Stimulated activated CD8-positive, alpha-beta memory T cell treated with anti-CD3 and anti-CD28 coated beads, Interleukin-12 subunit alpha, Interleukin-12 subunit beta, amount 100 ng/mL, for 24 hours (primary cell): Measurements from ENCODE around the gene ARHGEF4.

Experiments
- DNase-seq: peaks from one replicate; pipeline ENCODE4 v3.0.0-alpha.2; 2020; ENCODE audit errors: extremely low read depth

ARHGEF4 gene, protein sequence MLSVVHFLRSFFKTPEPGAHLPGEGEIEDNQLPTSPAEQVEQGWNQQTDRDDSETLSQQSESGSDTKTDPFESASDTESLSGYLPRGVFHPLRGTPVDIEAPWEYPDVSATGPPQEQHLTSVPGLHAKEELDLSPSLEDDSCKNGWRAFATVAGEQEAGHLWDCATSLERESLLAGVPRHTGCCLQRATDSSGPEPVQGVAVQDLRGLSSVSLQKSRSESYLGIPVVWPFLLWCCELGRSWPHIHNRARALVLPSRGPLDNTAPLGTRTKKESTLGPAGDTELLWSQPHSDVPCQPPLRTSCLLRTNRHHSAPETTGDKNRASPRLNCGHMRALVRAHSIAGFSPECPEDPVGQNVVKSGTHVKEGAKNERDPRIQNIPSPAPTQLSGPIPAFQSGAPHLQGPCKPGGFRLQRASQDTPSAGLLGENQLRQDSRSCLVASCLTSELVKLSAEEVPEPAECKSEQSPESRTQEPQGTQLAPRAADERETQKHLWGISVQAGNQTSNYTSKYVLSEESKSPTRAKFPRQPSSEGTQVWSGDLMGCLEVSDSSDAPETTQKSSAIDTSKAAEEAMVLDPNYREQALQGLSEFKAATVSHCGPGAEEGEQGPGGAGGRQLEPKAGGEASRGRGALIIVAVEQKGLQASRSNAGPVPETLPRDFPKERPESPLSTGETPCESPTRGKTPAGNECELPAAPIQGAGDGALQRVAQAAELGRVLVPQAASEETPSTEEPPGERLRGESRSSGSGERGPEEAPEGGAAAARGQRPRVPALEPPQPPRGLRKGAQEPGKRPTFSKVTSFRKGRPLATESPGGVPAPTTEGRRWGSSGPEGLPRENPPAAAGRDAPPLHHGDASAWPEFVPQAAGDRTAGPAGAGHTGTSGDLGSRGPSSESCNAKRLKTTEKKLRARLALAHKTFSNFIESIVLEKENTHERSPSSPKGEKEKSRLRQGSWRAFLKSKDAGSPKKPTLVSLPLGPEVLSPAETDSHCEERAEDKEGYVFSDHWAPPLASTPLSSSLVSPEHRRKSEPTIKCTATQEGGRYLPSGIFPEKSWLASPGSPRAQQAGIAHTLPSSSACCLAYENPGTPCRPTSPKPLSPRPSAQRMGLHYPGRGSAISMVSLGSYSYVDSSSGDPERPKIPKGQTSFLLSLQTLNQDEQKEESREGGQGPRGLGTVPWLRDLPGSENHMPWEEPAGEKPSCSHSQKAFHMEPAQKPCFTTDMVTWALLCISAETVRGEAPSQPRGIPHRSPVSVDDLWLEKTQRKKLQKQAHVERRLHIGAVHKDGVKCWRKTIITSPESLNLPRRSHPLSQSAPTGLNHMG (N-terminal part only)

DNA sequence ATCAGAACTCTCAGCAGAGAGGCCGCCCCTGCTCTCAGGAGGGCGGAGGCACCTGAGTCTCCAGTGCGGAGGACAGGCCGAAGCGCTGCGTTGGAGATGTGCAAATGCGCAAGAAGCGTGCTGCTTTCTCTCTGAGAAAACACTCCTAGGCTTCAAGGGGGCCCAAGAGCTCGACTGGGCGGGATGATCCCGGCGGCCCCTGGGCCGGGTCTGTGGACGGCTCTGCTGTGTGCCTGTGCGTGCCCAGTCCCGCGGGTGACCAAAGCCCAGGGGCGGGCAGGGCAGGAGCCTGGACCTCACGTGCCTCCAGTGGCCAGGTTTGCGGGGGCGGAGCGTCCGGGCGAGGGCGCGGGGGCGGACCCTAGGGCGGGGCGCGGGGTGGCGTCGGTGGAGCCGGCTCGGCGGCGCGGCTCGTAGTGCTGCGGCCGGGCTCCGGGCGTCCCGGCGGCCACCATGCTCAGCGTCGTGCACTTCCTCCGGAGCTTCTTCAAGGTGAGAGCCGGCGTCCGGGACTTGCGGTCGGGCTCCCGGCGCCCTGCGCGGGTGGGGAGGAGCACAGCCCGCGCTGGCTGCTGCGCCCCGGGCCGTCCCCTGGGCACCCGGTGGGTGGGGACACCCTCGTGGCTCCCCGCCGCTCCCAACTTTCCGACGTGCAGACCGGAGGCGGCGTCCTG, at the start of gene ARHGEF4:
TSS of gene ARHGEF4 (plus strand) at position 414 of the 674 bp plus-strand sequence. CDS start at position 454, 40 bp downstream.
- no peak for DNase-seq

DNA sequence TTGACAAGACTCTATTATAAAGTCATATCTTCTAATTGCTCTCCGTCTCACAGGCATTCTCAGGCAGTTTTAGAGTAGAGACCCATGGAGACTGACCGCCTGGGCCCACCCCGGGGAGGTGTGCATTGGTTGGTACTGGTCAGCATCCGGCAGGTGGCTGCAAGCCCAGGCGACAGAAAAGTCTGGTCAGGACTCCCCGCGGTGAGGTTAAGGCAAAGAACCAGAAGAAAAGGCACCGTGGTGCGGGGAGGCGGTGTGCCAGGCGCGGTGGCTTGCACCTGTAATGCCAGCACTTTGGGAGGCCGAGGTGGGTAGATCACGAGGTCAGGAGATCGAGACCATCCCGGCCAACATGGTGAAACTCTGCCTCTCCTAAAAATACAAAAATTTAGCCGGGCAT, 48.9 kb upstream of the ARHGEF4 start:
- DNase-seq: no peak

DNA sequence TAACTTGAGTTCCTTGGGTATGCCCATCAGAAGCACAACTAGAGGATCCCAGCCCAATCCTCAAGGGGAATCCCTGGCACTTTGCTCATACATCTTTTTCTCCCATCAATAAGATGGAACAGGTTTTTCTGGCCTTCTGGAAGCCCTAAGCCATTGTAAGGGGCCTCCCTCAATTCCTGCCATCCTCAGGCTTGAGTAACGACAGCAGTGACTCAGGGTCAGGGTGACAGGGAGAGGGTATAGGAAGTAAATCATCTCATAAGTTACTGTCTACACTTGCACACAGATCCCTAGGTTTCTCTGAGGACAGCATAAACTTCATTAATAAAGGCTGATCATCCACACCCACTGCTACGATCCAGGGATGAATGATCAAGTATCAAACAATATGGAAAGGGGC, 46.4 kb upstream of the ARHGEF4 start:
- DNase-seq: no peak

DNA sequence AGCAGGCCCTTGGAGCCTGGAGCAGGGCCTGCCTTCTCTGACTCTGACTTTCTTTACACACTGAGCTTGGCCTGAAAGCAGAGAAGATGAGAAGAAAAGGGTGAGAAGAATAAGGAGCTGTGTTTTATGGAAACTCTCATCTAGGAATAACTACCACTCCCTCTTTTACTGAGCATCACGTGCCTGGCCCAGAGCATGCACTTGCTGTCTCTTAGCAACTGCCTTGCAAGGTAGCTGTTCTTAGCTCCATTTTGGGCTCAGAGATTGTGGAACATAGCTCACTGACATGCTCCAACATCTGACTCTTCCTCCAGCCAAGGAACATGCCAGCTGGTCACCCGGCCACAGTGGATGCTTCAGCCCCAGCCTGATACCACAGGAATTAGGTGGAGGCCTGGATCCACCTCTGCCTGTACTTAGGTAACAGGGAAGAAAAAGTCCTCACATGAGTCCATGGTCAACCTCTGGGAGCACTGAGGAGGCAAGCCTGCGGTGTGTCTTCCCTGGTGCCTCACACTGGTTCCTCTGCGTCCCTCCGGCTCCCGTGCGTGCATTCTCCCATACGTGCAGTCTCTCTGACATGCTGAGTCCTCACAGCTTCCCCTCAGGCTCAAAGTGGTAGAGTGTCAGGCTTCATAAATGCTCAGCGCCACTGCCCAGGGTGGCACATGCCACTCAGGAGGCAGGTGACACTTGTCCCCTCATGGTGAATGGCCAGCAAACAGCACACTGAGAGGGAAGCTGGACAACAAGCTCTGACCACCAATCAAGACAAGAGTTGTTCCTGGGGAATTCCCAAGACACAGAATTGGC, 45.7 kb upstream of the ARHGEF4 start:
- DNase-seq: no peak

DNA sequence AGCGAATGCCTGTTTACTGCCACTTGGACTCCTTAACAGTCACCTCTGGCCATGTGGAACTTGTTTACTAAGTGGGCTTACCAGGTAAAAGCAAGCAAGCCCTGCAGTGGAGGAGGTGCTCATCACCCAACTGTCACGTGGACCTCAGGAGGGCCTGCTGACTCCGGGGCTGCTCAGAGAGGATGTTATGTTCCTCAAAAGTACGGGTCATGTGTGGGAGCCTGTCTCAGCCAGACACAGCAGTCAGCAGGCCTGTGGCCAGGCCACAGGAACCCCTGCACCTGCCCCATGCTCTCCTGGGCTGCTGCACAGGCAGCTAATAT, 45.1 kb upstream of the ARHGEF4 start:
- DNase-seq: no peak

DNA sequence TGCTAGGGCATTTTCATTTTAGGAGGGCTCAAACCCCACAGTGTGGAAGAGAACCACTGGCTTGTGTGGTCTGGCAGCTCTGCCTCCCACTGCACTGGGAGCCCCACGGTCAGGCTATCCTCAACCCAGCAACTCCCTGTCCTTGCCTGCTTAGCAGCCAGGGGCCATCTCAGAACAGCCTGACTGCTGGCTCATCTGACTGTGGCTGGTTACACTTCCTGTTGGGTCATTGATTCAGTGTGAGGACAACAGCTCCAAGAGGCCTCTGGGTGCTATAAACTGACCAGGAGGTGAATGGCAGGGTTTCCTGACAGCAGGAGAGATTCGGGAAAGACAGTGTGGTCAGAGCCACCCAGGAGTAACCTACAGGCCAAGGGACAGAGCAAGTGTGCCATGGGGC, 41.3 kb upstream of the ARHGEF4 start:
- DNase-seq: no peak

DNA sequence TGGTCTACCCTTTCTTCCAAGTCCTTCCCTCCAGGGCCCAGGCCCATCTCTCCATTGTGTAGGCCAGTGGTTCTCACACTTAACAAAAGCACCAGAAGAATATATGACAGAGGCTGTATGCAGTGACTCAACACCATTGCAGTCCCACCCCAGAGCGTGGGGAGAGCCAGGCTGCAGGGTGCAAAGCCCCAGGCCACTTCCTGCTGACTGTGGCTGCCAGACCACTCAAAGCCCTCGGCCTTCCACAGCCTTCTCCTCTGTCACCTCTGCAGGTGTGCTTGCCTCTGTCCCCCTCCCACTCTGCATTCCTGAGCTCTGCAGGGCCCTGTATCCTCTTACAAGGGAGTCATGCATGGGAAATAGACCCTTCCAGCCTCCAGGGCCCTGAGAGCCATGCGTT, 40.4 kb upstream of the ARHGEF4 start:
- no peak for DNase-seq

DNA sequence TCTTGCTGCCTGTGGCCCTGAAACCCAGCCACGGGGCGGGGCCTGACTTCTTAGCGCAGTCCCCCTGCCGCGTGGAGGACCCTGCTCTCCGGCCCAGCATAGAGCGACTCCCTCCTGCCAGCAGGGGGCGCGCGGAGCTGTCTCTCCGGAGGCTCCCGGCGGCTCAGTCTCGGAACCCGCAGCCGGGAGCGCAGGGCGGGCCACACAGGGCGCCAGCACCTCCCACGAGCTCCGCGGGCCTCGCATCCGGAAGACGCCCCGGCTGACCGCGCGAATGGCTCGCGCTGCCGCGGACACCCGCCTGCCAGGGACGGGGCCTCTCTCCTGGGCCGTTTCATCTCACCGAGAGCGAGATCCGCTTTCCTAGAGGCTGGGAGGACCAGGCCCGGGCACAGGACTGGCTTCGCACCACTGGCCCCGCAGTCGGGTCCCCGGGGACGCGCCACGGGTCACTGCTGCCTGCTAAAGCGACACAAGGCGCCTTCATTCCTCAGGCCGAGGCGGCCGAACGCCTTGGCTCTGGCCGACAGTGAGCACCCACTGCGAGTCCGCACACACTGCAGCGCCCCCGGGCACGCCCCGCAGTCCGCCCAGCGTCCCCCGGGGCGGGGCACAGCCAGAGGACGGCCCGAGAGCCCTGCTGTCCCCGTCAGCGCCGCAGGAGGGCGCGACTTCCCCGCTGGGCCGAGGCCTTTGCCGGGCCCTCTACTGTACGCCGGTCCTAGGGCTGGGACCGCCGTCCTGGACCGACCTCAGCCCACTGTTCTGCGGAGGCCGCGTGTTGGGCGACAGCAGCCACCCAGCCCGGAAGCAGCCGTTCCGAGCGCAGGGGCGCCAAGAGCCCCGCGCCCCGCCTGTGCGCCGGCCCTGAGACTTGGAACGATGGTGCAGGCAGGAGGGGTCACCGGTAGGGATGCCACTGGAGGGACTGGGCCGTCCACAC, 39.0 kb upstream of the ARHGEF4 start:
- peak; percentile 86 for DNase-seq

DNA sequence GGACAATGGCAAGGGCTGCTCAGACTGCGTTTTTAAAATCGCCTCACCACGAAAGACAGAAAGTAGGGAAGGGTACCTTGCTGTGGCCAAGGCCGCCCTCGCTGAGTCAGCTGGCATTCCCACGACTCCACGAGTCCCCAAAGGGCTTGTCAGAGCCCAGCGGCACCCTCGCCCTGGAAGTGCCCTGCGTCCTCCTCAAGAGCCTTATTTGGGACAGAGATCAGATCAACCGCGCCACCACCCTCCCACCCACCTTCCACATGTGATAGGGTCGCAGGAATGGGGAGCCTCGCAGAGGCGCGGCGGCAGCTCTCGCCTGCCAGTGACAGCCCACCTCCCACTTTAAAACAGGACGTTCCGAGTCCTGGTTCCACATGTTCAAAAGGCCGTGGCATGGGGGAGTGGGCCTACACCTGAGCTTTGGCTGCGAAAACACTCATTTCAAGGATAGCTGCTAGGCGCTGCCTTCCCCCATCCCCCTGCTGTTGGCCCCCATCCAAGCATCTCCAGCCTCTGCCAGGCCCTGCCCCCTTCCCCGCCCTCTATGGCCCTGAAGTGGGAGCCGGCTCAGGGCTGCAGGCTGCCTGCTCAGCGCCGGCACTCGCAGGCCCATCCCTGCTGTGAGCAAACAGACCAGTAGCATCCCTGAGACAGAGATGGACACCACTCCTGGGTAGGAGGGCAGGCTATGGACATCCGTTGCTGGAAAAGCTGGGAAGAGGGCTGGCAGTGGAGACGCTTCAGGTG, 38.1 kb upstream of the ARHGEF4 start:
- DNase-seq: no peak

DNA sequence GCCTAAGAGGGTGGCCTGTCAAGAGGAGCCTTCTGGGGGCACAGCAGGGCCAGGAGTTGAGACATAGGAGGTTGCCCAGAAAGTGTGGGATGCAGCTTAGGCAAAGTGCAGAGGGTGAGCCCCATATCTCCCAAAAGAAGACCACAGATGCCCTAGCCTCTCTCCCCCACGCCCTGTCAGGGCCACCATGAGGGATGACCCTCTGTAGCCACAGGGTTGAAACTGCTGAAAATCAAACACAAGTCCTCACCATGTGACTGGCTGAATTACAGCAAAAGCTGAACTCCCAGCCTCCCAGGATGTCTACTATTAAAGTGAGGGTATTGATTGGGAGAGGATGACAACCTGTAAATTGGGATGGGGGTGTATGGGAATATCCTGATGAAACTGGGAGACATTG, 37.4 kb upstream of the ARHGEF4 start:
- DNase-seq: no peak

DNA sequence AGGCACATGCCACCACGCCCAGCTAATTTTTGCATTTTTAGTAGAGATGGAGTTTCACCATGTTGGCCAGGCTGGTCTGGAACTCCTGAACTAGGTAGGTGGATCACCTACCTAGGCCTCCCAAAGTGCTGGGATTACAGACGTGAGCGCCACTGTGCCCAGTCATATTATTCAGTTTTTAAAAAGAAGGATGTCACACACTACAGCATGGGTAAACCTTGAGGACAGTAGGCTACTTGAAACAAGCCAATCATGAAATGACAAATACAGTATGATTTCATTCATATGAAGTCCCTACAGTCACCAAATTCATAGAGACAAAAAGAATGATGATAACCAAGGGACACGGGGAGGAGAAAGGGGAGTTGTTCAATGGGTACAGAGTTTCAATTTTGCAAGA, 31.1 kb upstream of the ARHGEF4 start:
- DNase-seq: no peak

DNA sequence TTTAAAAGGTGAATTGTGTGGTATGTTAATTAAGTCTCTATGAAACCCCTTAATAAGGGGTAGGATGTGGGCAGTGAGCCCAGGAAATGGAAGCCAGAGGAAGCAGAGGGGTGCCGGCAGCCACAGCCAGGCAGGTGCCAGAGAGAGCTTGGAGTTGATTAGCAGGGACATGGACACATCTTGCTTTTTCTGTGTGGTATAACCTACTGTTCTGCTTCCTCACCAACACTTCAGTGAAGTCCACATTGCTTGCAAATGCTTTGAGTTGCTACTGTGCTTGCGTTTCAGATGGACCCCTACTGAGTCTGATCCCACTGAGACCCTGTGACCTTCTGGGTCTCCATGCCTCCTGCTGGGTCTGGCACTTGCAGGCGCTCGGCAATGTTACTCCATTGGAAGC, 30.3 kb upstream of the ARHGEF4 start:
- DNase-seq: no peak

DNA sequence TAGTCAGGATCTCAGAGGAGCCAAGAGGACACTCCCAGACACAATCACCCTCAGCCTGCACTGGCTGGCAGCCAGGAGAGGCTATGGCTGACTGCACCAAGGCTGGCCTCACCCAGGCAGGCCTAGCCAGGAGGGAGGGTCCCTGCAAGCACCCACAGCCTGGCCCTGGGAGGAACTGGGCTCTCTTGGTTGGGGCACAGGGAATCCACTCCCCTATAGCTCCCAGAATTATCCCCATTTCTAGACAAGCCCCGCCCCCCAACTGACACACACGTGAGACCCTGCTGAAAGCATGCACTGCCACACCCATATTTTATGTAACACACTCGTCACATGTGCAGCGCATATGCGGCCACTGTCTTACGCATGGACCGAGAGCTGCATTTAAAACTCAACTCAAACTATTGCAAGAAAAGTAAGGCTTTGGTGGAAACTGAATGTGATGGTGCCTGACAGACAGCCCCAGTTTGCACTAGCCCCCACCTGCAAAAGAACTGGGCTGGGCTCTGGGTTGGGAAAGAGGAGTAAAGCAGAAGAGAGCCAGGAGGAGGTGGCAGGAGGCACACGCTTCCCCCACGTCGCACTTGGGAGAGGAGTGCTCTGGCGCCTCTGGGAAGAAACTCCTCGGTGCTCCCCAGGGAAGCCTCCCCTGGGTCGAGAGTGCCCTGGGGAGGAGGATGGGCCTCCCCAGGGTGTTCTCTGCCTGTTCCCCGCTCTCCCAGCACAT, 28.9 kb upstream of the ARHGEF4 start:
- DNase-seq: no peak

DNA sequence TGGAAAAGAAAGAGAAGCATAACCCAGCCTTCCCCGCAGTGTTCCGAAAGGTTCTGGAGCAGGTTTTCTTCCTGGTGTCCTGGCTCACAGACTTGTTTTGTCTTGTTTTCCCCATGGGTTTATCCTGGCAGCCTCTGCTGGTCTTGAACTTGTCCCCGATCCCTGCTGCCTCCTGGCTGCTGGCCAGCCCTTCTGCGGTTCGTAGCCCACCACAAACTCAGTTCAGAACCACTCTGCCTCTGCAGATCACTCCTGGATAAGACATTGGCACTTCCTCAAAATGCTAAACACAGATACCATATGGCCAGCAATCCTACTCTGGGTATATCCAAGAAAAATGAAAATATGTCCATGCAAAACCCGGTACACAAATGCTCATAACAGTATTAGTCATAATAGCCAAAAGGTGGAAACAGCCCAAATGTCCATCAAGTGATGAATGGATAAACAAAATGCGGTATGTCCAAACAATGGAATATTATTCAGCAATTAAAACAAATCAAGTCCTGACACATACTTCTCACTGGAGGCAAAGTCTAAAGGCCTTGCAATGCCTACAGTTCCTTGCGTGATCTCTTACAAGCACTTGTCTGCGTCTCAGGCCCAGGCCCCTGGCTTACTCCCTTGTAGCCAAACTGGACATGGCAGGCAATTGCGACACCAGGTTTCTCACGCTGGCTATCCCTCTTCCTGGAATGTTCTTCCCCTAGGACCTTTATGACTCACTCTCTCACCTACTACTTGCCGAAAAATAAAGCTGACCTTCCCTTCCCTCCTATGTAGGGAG, 28.0 kb upstream of the ARHGEF4 start:
- DNase-seq: no peak

DNA sequence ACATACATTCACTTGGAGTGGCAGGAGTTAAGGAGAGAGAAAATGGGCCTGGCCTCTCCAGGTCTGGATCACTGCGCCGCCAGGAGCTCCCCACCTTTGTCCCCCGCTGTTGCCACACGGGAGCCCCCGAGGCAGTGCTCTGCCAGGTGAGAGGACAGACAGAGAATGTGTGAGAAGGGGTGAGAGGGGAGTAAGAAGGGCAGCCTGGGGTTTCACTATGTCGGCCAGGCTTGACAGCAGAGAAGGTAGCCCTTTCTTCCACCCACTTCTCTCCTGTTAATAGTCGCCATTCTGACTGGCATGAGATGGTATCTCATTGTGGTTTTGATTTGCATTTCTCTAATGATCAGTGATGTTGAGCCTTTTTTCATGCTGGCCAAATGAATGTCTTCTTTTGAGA, 26.2 kb upstream of the ARHGEF4 start:
- DNase-seq: no peak

DNA sequence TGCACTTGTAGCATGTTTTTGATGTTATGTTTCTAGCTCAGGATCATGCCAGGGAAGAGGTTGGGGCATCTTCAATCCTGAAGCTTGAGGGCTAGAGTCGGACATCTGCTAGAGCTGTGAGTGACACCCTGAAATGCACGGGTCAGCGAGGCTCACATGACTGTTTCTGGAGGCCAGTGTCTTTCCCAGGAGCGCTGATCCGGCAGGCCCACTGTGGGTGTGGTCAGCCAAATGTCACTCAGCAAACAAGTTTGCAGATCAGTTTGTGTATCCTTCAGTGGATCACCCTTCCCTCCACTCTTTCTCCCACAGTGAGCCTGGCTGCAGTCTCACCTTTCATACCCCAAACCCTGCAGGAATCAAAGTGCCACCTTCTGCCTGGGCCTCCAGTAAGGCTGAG, 23.0 kb upstream of the ARHGEF4 start:
- no peak for DNase-seq

DNA sequence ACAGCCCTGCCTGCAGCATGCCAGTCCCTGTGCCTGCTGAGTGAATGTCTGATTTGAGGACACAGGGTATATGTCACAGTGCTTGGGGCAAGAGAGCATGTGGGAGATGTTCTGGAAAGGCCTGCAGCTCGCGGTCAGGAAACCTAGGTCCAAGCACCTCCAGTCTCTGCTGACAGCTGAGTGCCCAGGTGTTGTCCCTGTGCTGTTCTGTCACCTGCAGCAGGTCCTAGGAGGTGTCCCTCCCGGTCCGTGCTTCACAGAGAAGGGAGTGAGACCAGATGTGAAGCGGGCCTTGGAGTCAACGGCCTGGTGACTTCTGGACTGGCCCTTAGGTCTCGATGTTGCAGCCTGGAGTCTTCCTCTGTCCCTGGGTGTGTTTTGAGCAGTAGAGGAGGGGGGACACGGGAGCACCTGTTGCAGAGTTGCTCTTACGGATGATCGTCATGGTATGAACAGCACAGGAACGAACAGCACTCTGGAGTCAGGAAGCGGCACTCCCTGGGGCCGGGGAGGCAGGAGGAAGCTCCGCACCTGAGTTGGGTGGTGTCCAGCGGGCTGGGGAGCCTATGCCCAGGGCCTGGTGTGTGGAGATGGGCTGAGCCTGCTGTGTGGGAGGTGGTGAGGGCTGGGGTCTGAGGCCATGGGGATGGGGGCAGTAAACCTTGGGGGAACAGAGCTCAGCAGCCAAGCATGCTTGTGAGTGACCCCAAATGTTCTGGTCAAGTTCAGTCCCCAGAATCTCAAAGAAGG, 21.6 kb upstream of the ARHGEF4 start:
- no peak for DNase-seq
